NCI-H2196 treated with DMSO at 0.1 percent for 48 hours (cell line): ENCODE measurements around the gene GOPC.

Source experiments
- DNase-seq: peaks from one replicate; lab custom pipeline; 2025; ENCODE audit not compliant: unreplicated experiment; lab: John Stamatoyannopoulos, UW

The GOPC gene

GRCh38 chr6:117550078-117550600 lies 52.2 kb downstream of the GOPC start:
- no peak for DNase-seq

DNA sequence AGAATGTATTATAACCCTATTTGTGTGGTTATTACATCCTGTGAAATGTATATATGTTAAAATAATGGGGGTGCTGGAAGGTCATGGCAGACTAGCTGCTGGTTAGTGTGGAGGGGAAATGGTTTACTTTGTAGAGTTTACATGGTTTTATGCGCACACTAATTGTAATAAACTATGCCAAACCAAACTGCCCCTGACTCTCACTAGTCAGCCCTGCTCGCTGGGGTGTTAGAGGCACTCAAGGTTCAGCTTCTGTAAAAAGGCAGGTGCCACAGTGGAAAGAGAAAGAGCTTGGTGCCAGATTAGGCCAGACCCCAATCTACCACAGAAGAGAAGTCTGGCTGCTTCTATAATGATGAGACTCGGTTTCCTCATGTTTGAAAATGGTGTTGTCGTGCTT lies 52.7 kb downstream of the GOPC start:
- DNase-seq = no peak

DNA sequence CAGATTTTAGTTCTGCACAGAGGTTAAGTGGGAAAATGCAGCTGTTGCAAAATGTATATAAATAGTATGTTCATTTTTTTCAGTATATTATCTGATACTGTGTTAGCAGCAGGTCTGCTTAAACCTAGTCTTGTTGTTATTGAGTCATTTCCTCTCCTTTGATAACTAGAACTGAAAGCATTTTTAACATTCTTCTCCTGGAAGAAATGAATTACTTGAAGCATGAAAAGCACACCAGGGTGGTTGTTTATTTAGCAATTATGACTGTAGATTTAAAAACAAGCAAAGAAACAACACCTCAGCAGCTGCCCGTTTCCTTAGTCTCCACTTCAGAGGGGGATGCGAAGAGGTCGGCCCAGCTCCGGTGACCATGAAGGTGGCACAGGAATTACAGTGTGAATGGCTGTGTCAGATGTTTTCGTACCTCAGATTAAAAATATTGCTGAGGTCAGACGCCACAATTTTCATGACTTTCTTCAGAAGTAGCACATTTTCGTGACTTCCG lies 53.5 kb downstream of the GOPC start:
- DNase-seq = no peak

DNA sequence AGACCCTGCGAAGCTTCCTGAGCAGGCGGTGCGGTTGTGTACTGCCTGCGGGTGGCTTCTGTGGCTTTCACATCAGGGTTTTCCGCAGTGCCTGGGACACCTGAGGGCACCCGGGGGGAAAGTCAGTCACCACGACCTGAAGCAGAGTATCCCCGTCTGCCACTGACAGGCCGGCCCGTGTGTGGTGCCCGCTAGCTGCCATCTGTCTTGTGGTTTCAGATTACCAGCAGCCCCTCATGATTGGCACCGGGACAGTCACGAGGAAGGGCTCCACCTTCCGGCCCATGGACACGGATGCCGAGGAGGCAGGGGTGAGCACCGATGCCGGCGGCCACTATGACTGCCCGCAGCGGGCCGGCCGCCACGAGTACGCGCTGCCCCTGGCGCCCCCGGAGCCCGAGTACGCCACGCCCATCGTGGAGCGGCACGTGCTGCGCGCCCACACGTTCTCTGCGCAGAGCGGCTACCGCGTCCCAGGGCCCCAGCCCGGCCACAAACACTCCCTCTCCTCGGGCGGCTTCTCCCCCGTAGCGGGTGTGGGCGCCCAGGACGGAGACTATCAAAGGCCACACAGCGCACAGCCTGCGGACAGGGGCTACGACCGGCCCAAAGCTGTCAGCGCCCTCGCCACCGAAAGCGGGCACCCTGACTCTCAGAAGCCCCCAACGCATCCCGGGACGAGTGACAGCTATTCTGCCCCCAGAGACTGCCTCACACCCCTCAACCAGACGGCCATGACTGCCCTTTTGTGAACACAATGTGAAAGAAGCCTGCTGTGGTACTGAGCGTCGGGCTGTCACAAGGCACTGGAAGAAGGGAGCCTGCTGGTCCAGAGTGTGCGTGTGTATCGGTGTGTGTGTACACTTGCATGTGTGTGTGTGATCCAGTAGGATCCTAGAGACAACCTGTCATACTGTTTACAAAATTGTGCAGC lies 54.4 kb downstream of the GOPC start:
- DNase-seq = no peak

GRCh38 chr6:117546674-117547073 lies 55.6 kb downstream of the GOPC start:
- DNase-seq = no peak

GRCh38 chr6:117545161-117545595 lies 57.1 kb downstream of the GOPC start:
- no peak for DNase-seq

- no peak for DNase-seq
These were observed 57.6 kb downstream of the GOPC start for GRCh38 chr6:117544716-117545115.

- DNase-seq = no peak
These were observed 59.8 kb downstream of the GOPC start for GRCh38 chr6:117542493-117542892.

- DNase-seq = no peak
These were observed 61.6 kb downstream of the GOPC start for GRCh38 chr6:117540670-117541069.

GRCh38 chr6:117538615-117539014 lies 63.7 kb downstream of the GOPC start:
- DNase-seq = no peak

GRCh38 chr6:117536317-117536716 lies 66.0 kb downstream of the GOPC start:
- DNase-seq = no peak

DNA sequence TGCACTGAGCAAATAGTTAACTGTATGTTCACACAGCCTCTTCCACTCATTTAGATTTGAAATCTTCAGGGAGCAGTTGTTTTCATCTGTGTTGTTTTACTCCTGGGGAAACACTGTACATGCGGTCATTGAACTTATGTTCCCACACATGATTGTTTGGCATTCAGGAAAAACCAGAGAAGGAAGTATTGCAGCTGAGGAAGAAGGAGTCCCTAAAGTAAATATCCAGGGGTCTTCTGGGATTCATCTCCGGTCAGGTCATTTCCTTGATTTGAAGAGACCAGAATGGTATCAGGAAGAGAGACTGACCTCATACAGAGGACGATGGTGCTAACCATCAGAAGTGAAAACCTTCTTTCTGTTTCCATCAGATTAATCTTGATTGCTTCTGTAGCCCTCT lies 67.3 kb downstream of the GOPC start:
- no peak for DNase-seq

GRCh38 chr6:117533775-117534174 lies 68.5 kb downstream of the GOPC start:
- no peak for DNase-seq

- DNase-seq = no peak
These were observed 70.2 kb downstream of the GOPC start for GRCh38 chr6:117531809-117532725.

DNA sequence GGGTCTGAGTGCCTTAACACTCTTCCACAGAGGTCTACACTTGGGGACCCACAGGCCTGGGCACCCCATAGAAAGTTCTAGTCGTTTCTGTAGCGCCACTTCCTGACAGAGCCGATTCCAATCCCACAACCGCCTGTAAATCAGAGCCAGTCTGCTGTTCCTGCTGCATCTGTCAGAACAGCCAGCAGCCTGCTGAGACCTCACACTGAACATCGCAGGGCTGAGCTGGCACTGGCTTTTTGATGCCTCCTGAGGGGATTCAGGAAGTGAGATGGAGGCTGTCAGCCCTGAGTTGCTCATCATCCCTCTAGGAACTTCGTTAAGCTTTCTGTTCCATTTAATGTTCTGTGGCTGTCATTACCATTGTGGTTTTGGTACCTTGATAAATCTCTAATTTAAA lies 71.0 kb downstream of the GOPC start:
- DNase-seq = no peak

DNA sequence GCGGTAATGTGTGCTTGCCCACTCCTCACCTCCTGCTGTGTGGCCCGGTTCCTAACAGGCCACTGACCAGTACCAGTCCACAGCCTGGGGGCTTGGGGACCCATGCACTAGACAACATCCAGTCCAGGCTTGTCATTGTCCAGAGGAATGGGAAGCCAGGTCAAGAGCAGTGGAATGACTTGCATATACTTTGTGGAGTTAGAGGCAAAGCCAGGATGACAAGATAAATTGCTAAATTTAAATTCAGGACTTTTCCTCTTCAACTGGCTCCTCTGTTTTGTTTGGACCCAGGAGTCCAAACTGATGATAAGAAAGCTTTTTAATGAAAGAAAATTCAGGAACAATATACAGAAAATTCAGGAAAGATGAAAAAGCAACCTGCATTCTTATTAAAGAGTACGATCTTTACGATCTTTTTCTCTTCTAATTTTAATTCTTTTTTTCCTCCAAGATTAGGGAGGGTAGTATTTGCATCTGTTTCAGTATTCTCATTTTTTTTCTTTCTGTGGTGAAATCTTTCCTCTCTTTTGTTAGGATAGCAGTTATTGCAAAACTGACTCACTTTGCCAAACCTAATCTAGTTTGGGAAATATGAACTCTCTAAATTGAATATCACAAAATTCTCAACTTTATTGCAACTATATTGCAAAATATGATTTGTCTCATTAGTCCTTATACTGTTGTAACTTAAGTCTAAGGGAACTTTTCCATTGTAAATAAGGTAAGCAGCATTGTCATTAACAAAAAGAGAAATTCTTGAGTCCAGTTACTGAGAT lies 71.7 kb downstream of the GOPC start:
- DNase-seq = no peak

- DNase-seq = no peak
These were observed 76.7 kb downstream of the GOPC start for GRCh38 chr6:117525607-117526006.

DNA sequence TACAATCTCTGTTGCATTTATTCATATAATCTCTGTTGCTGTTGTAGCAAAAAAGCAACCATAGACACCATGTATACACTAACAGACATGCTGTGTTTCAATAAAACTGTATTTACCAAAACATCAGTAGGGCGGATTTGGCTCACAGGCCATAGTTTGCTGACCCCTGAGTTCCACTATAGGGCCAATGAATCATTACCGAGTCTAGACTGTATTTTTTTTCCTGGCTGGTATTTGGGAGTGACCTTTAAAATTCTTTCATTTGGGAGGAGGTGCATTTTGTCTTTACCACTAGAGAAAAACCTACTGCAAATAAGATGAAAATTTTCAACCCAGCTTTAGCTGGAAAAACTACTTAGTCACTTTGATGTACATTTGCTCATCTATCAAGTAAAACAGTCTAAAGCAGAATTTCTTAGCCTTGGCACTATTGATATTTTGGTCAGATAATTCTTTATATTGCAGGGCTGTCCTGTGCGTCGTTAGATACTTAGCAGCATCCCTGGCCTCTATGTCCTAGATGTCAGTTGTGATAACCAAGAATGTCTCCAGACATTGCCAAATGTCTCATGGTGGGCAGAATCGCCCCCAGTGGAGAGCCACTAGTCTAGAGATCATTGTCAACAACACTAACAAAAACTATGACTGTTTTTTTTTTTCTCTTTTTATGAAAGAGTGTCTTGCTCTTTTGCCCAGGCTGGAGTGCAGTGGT lies 80.4 kb downstream of the GOPC start:
- no peak for DNase-seq

GRCh38 chr6:117520603-117521395 lies 81.5 kb downstream of the GOPC start:
- DNase-seq = no peak
